Testis (tissue), 3 donors: Measurements from ENCODE around the gene CAMKMT. TPM values are rescaled to one million over a fixed set of nuclear protein-coding genes. Genes with fewer than 3 reads are reported as not detected.

Experiments used
- DNase-seq: peaks from one replicate; pipeline ENCODE4 v3.0.0-alpha.2; 2019
- H3K27ac ChIP-seq, 2 donors: fragments of 200-600 bp; sonication (generic); one replicate each; pipeline ENCODE4 v1.5.1; 2019
- H3K27me3 ChIP-seq: fragments of 200-600 bp; sonication (generic); one replicate; pipeline ENCODE4 v1.5.1; 2019
- H3K36me3 ChIP-seq: fragments of 200-600 bp; sonication (generic); one replicate; pipeline ENCODE4 v1.5.1; 2017; ENCODE audit warnings: low read depth; ENCODE audit errors: missing control alignments
- H3K4me1 ChIP-seq: fragments of 200-600 bp; sonication (generic); one replicate; pipeline ENCODE4 v1.5.1; 2019
- H3K4me3 ChIP-seq, 2 donors: fragments of 200-600 bp; sonication (generic); one replicate each; pipeline ENCODE4 v1.5.1; 2017 to 2019
- H3K9me3 ChIP-seq: fragments of 200-600 bp; sonication (generic); one replicate; pipeline ENCODE4 v1.5.1; 2017
- CTCF ChIP-seq, 3 experiments: fragments of 450-650 bp in 2 of 3; fragments of 200-600 bp in 1 of 3; sonication (generic) in 1 of 3; IDR thresholded peaks; one replicate each; pipeline ENCODE4 v1.5.1; 2016 to 2019; ENCODE audit warnings: antibody characterized with exemption in 3 of 3, mild to moderate bottlenecking in 2 of 3, moderate library complexity in 1 of 3
- POLR2A ChIP-seq: fragments of 450-650 bp; IDR thresholded peaks from one replicate; pipeline ENCODE4 v1.6.1; 2017; ENCODE audit warnings: antibody characterized with exemption, mild to moderate bottlenecking, moderate library complexity
- WGBS, 2 donors: methylation state at CpG; one replicate each; pipeline ENCODE4 v1.1.5; 2018; 5-methylcytosine and 5-hydroxymethylcytosine counted together
- intact Hi-C: fragments of 100-400 bp; cut with DNase I; formaldehyde crosslinking; loops from one replicate; pipeline ENCODE4 v1.15.1; 2023; ENCODE audit warnings: low total_unique reads
- polyA plus RNA-seq: library from polyadenylated mRNA; stranded (reverse); fragments of 350-450 nt; fragmentation: Illumina TruSeq; extraction: RNeasy Lipid Tissue Mini Kit (QIAGEN cat#74804); gene quantifications from one replicate; pipeline ENCODE4 v1.2.3, GENCODE V29; 2014; ENCODE audit warnings: low read depth, low replicate concordance; ENCODE audit not compliant: insufficient read depth
- total RNA-seq, 2 donors: library from RNA; depleted of rRNA; stranded (reverse); fragments of >200 nt; gene quantifications; one replicate each; pipeline ENCODE4 v1.2.3, GENCODE V29; 2016

The CAMKMT gene
- total and polyA plus RNA-seq, 3 donors from 2014 or later, result 15.9 to 21.2 (median 18.5) TPM

GRCh38 chr2:44596537-44597320 lies 235.0 kb downstream of the CAMKMT start:
- Histone ChIP-seq H3K36me3 (no peaks in the 10 kb centered on the region), H3K27ac (no peak overlapping the region), H3K9me3 (no peaks in the 10 kb centered on the region), H3K4me1 (no peaks in the 10 kb centered on the region), H3K27me3 (no peaks in the 10 kb centered on the region), H3K4me3 (no peak overlapping the region)
- DNase-seq, result no peak
- intact Hi-C loops, result no loop called here
- 80 to 83% methylated on average over 5 of the region's 5 CpGs for WGBS, 2 donors
- TF ChIP-seq CTCF (IDR thresholded peaks at IDR 0.05), result no peak
- TF ChIP-seq POLR2A, result no peak

DNA sequence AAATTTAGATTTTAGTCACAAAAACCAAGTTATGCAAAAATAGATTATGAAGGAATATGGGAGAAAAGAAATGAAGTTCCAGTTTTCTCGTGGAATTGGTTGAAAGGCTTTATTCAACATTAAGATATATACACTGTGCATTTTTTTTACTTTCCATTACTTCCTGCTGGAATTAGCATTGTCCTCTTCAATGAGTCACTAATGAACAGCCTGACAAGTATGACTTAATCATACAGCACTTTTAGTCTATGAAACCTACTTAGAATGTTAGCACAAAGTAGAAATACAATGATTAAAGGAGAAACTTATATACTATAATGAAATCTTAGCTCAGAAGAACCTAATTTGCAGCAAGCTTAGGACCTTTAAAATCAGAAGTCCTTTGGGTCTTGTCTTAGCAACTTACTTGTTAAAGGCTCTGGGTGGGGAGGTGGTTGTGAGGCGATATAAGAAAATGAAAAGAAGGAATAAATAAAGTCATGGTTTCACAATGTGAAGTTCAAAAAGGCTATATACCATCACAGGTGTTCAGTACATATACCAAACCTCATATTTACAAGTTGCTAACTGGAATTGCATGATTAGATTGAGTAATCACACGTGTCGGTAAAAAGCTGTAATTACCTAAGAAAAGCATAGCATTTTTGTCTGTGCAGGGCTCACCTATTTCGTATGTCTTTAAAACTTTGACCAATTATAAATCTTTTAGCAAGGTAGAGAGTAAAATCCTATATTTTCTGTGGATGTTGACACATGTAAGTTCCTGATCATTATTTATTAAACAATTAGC lies 236.8 kb downstream of the CAMKMT start:
- Histone ChIP-seq H3K4me3 (no peak overlapping the region), H3K27ac (no peak overlapping the region), H3K27me3 (no peaks in the 10 kb centered on the region), H3K36me3 (no peaks in the 10 kb centered on the region), H3K4me1 (no peaks in the 10 kb centered on the region), H3K9me3 (no peaks in the 10 kb centered on the region)
- TF ChIP-seq CTCF (IDR thresholded peaks at IDR 0.05), result no peak
- TF ChIP-seq POLR2A, result no peak
- intact Hi-C loops, result no loop called here
- DNase-seq, result no peak
- 66 to 74% methylated on average over 5 of the region's 5 CpGs for WGBS, 2 donors

DNA sequence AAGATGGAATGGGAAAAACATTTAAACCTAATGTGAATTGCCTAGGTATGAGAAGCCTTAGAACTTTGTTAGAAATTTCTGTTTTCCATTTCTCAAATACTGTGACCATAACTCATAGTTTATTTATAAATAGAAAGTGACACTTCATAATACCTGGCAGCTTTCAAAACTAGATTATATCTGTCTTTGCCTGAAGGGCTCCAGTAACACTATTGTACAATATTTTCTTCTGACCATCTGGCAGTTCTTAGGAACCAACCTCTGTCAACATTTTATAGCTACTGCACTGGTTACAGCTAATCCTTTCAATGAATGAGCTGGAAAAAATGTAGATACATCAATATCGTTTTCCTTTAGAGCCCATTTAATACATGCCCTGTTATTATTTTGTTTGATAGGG lies 237.4 kb downstream of the CAMKMT start:
- Histone ChIP-seq H3K4me3 (no peak overlapping the region), H3K27ac (no peak overlapping the region), H3K9me3 (no peaks in the 10 kb centered on the region), H3K27me3 (no peaks in the 10 kb centered on the region), H3K4me1 (no peaks in the 10 kb centered on the region), H3K36me3 (no peaks in the 10 kb centered on the region)
- no peak for DNase-seq
- TF ChIP-seq CTCF (IDR thresholded peaks at IDR 0.05), result no peak
- no peak for TF ChIP-seq POLR2A
- intact Hi-C loops, result no loop called here
- 43 to 49% methylated on average over 1 of the region's 1 CpG for WGBS, 2 donors

- no peak overlapping the region for H3K4me3 ChIP-seq
- H3K27me3 ChIP-seq, result no peaks in the 10 kb centered on the region
- TF ChIP-seq CTCF (IDR thresholded peaks at IDR 0.05), result no peak
- no peak for TF ChIP-seq POLR2A
- no peaks in the 10 kb centered on the region for H3K4me1 ChIP-seq
- WGBS, 2 donors, result 88% methylated on average over 6 of the region's 6 CpGs
- no peaks in the 10 kb centered on the region for H3K36me3 ChIP-seq
- no peaks in the 10 kb centered on the region for H3K9me3 ChIP-seq
- H3K27ac ChIP-seq, result no peak overlapping the region
- intact Hi-C loops, result no loop called here
- DNase-seq, result no peak
Measured at GRCh38 chr2:44602446-44602845, 240.7 kb downstream of the CAMKMT start.
